ENCODE results near the gene CMTM5.
"Not testable (repeated sequence)": the region's sequence is repeated elsewhere in the genome, so short reads cannot be mapped to it uniquely, and the experiment has no call there.

Gene CMTM5

GRCh38 chr14:23414906-23415820, 38.3 kb downstream of the CMTM5 start:
- no peak for TF ChIP-seq CTCF (IDR thresholded peaks at IDR 0.05; ENCODE audit: low read depth, low read length)
- TF ChIP-seq MYC (IDR thresholded peaks at IDR 0.05; ENCODE audit: low read depth, low read length), result no peak
- TF ChIP-seq POLR2A (IDR thresholded peaks at IDR 0.05; ENCODE audit: extremely low read depth, insufficient read length), result no peak
- no peak for TF ChIP-seq MAX (IDR thresholded peaks at IDR 0.05; ENCODE audit: low read depth, low read length)
- DNase-seq (ENCODE audit: low read depth), result no peak

GRCh38 chr14:23415821-23416778, 39.3 kb downstream of the CMTM5 start:
- no peak for TF ChIP-seq MYC (IDR thresholded peaks at IDR 0.05; ENCODE audit: low read depth, low read length)
- TF ChIP-seq CTCF (IDR thresholded peaks at IDR 0.05; ENCODE audit: low read depth, low read length), result no peak
- no peak for TF ChIP-seq POLR2A (IDR thresholded peaks at IDR 0.05; ENCODE audit: extremely low read depth, insufficient read length)
- no peak for TF ChIP-seq MAX (IDR thresholded peaks at IDR 0.05; ENCODE audit: low read depth, low read length)
- H3K4me3 ChIP-seq (ENCODE audit: low read depth, low read length), result no peak overlapping the region
- no peak for DNase-seq (ENCODE audit: low read depth)

More at GRCh38 chr14:23414906-23415820, 38.3 kb downstream of the CMTM5 start:
- no peak overlapping the region for H3K4me3 ChIP-seq (ENCODE audit: low read depth, low read length)

- DNase-seq (ENCODE audit: low read depth), result no peak
- no peak overlapping the region for H3K4me3 ChIP-seq (ENCODE audit: low read depth, low read length)
- no peak for TF ChIP-seq MYC (IDR thresholded peaks at IDR 0.05; ENCODE audit: low read depth, low read length)
- TF ChIP-seq MAX (IDR thresholded peaks at IDR 0.05; ENCODE audit: low read depth, low read length), result no peak
- TF ChIP-seq CTCF (IDR thresholded peaks at IDR 0.05; ENCODE audit: low read depth, low read length), result no peak
- no peak for TF ChIP-seq POLR2A (IDR thresholded peaks at IDR 0.05; ENCODE audit: extremely low read depth, insufficient read length)
These were observed 40.0 kb downstream of the CMTM5 start for GRCh38 chr14:23416801-23417200.

- H3K4me3 ChIP-seq (ENCODE audit: low read depth, low read length); DNase-seq (ENCODE audit: low read depth): not testable (repeated sequence)
These were observed 40.4 kb downstream of the CMTM5 start for GRCh38 chr14:23417269-23417668.

GRCh38 chr14:23418021-23418420, 41.2 kb downstream of the CMTM5 start:
- TF ChIP-seq MYC (IDR thresholded peaks at IDR 0.05; ENCODE audit: low read depth, low read length) (no peak), MAX (IDR thresholded peaks at IDR 0.05; ENCODE audit: low read depth, low read length) (no peak), CTCF (IDR thresholded peaks at IDR 0.05; ENCODE audit: low read depth, low read length) (no peak), POLR2A (IDR thresholded peaks at IDR 0.05; ENCODE audit: extremely low read depth, insufficient read length) (no peak)
- DNase-seq (ENCODE audit: low read depth), result no peak
- no peak overlapping the region for H3K4me3 ChIP-seq (ENCODE audit: low read depth, low read length)

GRCh38 chr14:23419646-23420045, 42.8 kb downstream of the CMTM5 start:
- DNase-seq (ENCODE audit: low read depth); H3K4me3 ChIP-seq (ENCODE audit: low read depth, low read length): not testable (repeated sequence)
